ENCODE measurements around the gene SMYD3.

SMYD3 gene

GRCh38 chr1:245853291-245853690 is 653.8 kb downstream of the SMYD3 start:
- H3K27ac ChIP-seq (ENCODE audit: low read depth, low read length): no peak overlapping the region
- H3K4me2 ChIP-seq (ENCODE audit: low read depth, low read length, poor library complexity, severe bottlenecking): no peak overlapping the region
- no peaks in the 10 kb centered on the region for H3K9me2 ChIP-seq (replicated peaks; ENCODE audit: insufficient read depth, low read length)
- no peaks in the 10 kb centered on the region for H4K20me1 ChIP-seq (ENCODE audit: low read depth, low read length)
- no peak for TF ChIP-seq EZH2phosphoT487 (conservative IDR thresholded peaks at IDR 0.05; ENCODE audit: low read length)
- TF ChIP-seq, protein P1, sequence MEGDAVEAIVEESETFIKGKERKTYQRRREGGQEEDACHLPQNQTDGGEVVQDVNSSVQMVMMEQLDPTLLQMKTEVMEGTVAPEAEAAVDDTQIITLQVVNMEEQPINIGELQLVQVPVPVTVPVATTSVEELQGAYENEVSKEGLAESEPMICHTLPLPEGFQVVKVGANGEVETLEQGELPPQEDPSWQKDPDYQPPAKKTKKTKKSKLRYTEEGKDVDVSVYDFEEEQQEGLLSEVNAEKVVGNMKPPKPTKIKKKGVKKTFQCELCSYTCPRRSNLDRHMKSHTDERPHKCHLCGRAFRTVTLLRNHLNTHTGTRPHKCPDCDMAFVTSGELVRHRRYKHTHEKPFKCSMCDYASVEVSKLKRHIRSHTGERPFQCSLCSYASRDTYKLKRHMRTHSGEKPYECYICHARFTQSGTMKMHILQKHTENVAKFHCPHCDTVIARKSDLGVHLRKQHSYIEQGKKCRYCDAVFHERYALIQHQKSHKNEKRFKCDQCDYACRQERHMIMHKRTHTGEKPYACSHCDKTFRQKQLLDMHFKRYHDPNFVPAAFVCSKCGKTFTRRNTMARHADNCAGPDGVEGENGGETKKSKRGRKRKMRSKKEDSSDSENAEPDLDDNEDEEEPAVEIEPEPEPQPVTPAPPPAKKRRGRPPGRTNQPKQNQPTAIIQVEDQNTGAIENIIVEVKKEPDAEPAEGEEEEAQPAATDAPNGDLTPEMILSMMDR (IDR thresholded peaks at IDR 0.05; ENCODE audit: insufficient read depth, low read length, poor library complexity, severe bottlenecking): no peak
- H3K27me3 ChIP-seq (ENCODE audit: low read length): no peaks in the 10 kb centered on the region
- H3K79me2 ChIP-seq (ENCODE audit: insufficient read depth, low read length): no peaks in the 10 kb centered on the region
- no peaks in the 10 kb centered on the region for H3K36me3 ChIP-seq (ENCODE audit: low read length)
- no peak overlapping the region for H3K9ac ChIP-seq (ENCODE audit: low read length)
- no peaks in the 10 kb centered on the region for H3K9me3 ChIP-seq (ENCODE audit: insufficient read depth, low read length)
- no peak overlapping the region for H2AFZ ChIP-seq (ENCODE audit: low read depth, low read length, severe bottlenecking)
- no peak overlapping the region for H3K4me3 ChIP-seq (ENCODE audit: insufficient read depth, low read length, poor library complexity, severe bottlenecking)
- no peaks in the 10 kb centered on the region for H3F3A ChIP-seq (ENCODE audit: insufficient read depth)

- Histone ChIP-seq H3K79me2 (ENCODE audit: insufficient read depth, low read length) (no peaks in the 10 kb centered on the region), H3K9ac (ENCODE audit: low read length) (no peak overlapping the region), H3K36me3 (ENCODE audit: low read length) (no peaks in the 10 kb centered on the region), H3K9me2 (replicated peaks; ENCODE audit: insufficient read depth, low read length) (no peaks in the 10 kb centered on the region), H3K4me3 (ENCODE audit: insufficient read depth, low read length, poor library complexity, severe bottlenecking) (no peak overlapping the region), H4K20me1 (ENCODE audit: low read depth, low read length) (no peaks in the 10 kb centered on the region), H3K27ac (ENCODE audit: low read depth, low read length) (no peak overlapping the region), H3K27me3 (ENCODE audit: low read length) (no peaks in the 10 kb centered on the region), H2AFZ (ENCODE audit: low read depth, low read length, severe bottlenecking) (no peak overlapping the region), H3F3A (ENCODE audit: insufficient read depth) (no peaks in the 10 kb centered on the region), H3K9me3 (ENCODE audit: insufficient read depth, low read length) (no peaks in the 10 kb centered on the region), H3K4me2 (ENCODE audit: low read depth, low read length, poor library complexity, severe bottlenecking) (no peak overlapping the region)
- TF ChIP-seq, protein P1 (IDR thresholded peaks at IDR 0.05; ENCODE audit: insufficient read depth, low read length, poor library complexity, severe bottlenecking): no peak
- TF ChIP-seq EZH2phosphoT487 (conservative IDR thresholded peaks at IDR 0.05; ENCODE audit: low read length): no peak
These were observed 664.0 kb downstream of the SMYD3 start for GRCh38 chr1:245843101-245843500.

DNA sequence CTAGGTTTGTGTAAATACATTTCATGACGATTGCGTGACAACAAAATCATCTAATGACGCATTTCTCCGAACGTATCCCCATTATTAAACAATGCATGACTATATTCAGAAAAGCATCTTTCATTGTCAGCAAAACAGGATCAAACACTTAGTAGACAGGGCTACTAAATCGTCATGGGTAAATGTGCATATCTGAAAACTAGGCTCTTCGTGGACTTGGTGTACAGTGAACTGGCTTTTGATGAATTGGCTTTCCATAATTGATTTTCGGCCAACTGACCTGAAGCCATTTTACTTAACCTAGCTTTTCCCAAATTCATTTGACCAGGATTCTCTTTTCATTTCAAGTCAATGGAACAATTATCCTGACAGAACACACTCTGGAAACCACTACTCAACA is 665.0 kb downstream of the SMYD3 start:
- H3K27me3 ChIP-seq (ENCODE audit: low read length): no peaks in the 10 kb centered on the region
- no peak overlapping the region for H3K9ac ChIP-seq (ENCODE audit: low read length)
- H3K27ac ChIP-seq (ENCODE audit: low read depth, low read length): no peak overlapping the region
- no peaks in the 10 kb centered on the region for H3K9me3 ChIP-seq (ENCODE audit: insufficient read depth, low read length)
- H3K36me3 ChIP-seq (ENCODE audit: low read length): no peaks in the 10 kb centered on the region
- H3K9me2 ChIP-seq (replicated peaks; ENCODE audit: insufficient read depth, low read length): no peaks in the 10 kb centered on the region
- no peak overlapping the region for H3K4me3 ChIP-seq (ENCODE audit: insufficient read depth, low read length, poor library complexity, severe bottlenecking)
- no peak overlapping the region for H3K4me2 ChIP-seq (ENCODE audit: low read depth, low read length, poor library complexity, severe bottlenecking)
- no peaks in the 10 kb centered on the region for H3F3A ChIP-seq (ENCODE audit: insufficient read depth)
- H3K79me2 ChIP-seq (ENCODE audit: insufficient read depth, low read length): no peaks in the 10 kb centered on the region
- no peak for TF ChIP-seq EZH2phosphoT487 (conservative IDR thresholded peaks at IDR 0.05; ENCODE audit: low read length)
- TF ChIP-seq, protein P1 (IDR thresholded peaks at IDR 0.05; ENCODE audit: insufficient read depth, low read length, poor library complexity, severe bottlenecking): no peak
- no peak overlapping the region for H2AFZ ChIP-seq (ENCODE audit: low read depth, low read length, severe bottlenecking)
- no peaks in the 10 kb centered on the region for H4K20me1 ChIP-seq (ENCODE audit: low read depth, low read length)
